ENCODE measurements around the gene RNF169.
"Not testable (repeated sequence)": the region's sequence is repeated elsewhere in the genome, so short reads cannot be mapped to it uniquely, and the experiment has no call there.

RNF169 gene

DNA sequence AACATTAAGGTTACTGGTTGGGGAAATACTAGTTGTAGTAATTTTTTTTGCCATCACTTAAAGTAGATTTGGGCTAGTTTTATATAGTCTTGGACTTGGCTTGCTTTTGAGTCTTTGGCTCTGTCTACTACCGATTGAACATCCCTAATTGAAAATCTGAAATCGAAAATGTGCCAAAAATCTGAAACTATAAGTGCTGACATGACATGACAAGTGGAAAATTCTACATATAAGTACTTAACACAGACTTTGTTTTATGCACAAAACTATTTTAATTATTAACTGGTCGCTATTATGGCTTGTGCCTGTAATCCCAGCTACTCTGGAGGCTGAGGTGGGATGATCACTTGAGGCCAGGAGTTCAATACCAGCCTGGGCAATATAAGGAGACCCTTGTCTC is 22.5 kb downstream of the RNF169 start:
- no peak for DNase-seq

- no peak for DNase-seq
These were observed 24.8 kb downstream of the RNF169 start for GRCh38 chr11:74773476-74773875.

DNA sequence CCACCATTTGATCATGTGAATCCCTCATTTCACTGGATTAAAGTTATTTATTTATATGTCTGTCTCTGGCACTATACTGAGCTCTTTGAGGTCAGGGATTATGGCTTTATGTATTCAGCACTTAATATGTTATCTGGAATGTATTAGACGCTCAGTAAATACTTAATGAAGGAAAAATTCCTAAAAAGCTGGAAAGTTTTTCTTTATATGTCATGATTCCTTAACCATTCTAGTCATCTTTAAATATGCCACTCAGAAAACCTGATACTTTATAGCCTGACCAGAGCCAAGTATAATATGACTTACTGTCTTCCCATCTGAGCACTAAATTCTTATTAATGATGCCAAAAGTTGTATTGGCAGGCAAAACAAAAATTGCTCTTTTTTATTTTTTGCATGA is 27.1 kb downstream of the RNF169 start:
- DNase-seq, result no peak

- DNase-seq, result no peak
These were observed 27.9 kb downstream of the RNF169 start for GRCh38 chr11:74776546-74776945.

- DNase-seq, result no peak
These were observed 28.4 kb downstream of the RNF169 start for GRCh38 chr11:74777038-74777437.

GRCh38 chr11:74777877-74778276 is 29.2 kb downstream of the RNF169 start:
- DNase-seq, result no peak

DNA sequence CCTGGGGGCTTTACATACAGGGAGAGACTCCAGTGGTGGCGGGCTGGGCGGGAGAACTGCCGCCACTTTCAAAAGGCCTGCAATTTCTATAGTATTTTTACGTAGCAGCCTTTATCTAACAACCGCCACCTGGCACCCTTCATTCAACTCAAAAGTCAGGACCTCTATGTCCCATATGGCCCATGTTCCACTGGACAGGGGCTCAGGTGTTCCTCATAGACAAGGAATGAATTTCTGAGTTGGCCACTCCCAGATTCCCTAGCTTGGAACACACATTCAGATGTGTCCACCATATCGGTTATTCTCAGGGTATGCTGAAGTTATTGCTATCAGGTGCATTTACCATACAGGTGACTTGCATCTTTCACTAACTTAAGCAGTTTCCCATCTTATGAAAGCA is 29.9 kb downstream of the RNF169 start:
- DNase-seq, result no peak

DNA sequence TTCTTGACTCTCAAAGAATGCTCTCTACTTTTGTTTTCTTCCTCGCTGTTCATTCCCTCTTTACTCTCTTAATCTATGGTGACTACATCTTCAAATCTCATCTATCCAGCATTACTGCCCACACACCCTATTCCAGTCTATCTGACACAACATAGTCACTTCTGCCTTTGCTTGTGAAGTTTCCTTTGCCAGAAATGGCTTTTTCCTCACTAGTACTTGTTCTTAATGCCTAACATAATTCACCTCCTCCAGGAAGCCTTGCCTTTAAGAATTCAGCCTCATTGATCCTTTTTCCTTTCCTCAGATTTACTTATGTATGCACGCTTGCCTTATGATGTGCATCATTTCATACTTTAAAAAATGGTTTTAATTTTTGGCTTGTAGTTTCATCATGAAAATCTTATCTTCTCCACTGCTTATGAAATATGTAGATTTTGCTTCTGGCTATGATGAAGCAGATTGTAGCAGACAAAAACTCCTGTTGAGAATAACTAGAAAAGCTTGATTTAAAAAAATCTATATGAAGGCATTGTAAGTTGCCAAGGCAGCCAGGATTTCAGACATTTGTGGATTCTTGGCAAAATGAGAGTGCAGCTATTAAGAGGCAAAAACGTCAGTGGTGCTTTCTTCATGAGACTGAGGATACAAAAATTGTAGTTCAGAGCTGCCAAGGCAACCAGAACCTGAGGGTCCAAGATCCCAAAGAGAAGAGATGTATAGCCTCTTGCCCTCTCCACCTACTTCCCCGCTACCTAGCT is 31.8 kb downstream of the RNF169 start:
- DNase-seq, result no peak

- DNase-seq, result peak; percentile 57
These were observed 34.7 kb downstream of the RNF169 start for GRCh38 chr11:74783241-74783871.

DNA sequence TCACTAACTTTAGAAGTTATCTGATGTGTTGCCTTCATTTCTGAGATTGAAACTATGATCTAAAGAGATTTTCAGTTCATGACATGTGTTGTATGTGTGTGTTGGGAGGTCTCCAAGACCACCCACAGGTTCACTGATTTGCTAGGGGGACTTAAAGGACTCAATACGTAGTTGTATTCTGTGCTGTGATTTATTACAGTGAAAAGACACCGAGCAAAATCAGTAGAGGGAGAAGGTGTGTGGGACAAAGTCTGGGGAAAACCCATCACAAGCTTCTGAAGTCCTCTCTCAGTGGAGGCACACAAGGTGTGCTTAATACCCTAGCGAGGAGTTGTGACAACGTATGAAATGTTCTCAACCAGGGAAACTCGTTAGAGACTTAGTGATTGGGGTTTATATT is 35.6 kb downstream of the RNF169 start:
- no peak for DNase-seq

GRCh38 chr11:74784726-74785125 is 36.1 kb downstream of the RNF169 start:
- DNase-seq, result no peak

- DNase-seq, result no peak
These were observed 37.9 kb downstream of the RNF169 start for GRCh38 chr11:74786574-74786973.

DNA sequence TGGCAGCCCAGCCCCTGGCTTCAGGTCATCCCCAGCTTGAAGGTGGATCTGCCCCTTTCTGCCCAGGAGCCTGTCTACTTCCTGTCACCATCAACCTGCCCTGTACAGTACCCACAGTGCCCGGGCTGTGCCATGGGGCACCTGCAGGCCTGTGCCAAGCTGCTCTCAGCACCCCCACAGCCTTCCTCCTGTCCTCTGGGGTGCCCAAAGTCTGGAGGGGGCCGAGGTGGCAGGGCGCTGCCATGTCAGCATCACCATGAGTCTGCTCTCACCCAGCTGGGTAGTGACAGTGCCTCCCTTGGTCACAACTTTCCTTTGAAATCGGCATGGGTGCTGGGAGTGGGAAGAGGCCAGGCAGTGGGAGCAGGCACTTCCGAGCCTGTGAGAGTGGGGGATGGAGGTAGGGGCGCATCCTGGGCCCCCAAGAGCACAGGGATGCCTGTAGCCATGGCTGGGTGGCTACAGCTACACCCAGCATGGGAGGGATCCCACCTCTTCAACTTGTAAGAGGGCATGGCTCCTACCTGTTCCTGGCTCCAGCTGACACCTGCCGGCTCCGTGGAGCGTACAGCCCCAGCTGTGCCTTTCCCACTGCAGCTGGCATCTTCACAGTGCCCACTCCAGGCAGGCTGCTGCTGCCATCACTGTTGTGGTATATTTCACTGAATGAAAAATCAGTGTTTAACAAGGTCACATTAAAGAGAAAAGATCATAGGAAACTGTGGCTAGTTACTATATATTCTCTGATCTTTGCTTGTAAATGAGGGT is 42.9 kb downstream of the RNF169 start:
- DNase-seq, result no peak

DNA sequence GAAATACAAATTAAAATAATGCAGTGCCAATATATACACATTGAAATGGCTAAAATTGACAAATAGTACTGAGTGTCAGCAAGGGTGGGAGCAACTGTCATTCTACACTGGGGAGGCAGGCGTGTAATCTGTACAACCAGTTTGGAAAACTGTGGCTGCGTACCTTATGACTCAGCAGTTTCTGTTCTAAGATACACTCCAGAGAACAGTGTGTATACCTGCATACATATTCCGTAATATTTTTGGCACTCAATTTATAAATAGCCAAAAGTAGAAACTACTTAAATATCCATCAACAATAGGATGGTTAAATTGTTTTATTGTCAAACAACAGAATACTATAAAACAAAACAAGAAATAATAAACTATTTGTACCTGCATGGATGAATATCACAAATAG is 57.6 kb downstream of the RNF169 start:
- no peak for DNase-seq

GRCh38 chr11:74809801-74810200 is 61.2 kb downstream of the RNF169 start:
- no peak for DNase-seq

GRCh38 chr11:74815966-74816365 is 67.3 kb downstream of the RNF169 start:
- DNase-seq, result no peak

- no peak for DNase-seq
These were observed 68.0 kb downstream of the RNF169 start for GRCh38 chr11:74816664-74817063.

DNA sequence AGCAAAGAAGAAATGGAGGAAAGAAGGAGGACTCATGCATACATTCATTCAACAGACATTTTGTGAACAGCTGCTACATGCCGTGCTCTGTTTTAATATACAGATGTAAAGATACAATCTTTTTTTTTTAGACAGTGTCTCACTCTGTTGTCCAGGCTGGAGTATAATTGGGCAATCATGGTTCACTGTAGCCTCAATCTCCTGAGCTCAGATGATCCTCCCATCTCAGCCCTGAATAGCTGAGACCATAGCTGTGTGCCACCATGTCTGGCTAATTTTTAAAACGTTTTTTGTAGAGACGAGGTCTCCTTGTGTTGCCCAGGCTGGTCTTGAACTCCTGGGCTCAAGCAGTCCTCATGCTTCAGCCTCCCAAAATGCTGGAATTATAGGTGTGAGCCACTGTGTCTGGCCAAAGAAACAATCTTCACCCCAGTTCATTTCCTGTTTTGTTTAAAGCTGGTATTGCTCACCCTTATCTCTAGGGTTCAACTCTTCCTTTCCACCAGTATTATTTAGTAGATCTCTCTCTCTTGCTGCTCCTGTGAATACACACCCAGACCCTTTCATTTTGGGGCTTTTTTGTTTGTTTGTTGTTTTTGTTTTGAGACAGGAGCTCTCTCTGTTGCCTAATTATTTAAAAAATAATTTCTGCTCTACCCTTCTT is 69.8 kb downstream of the RNF169 start:
- no peak for DNase-seq

- DNase-seq, result no peak
These were observed 70.8 kb downstream of the RNF169 start for GRCh38 chr11:74819400-74819799.

DNA sequence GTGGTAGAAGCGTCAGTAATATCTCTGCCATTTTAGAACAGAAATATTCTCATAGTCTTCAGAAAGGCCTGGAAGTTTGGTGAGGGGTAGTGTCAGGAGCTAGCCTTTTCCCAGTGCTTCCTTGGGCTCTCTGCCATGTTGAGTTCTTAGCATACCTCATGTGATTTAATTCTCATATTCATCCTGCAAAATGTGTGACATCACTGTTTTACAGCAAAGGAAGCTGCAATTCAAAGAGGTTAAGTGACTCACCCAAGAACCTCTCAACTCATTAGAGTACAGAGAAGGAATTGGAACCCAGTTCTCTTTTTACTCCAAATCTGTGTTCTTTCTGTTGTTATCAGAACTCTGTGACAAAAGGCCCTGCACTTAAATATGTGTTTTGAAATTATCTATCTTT is 72.1 kb downstream of the RNF169 start:
- DNase-seq, result no peak

DNA sequence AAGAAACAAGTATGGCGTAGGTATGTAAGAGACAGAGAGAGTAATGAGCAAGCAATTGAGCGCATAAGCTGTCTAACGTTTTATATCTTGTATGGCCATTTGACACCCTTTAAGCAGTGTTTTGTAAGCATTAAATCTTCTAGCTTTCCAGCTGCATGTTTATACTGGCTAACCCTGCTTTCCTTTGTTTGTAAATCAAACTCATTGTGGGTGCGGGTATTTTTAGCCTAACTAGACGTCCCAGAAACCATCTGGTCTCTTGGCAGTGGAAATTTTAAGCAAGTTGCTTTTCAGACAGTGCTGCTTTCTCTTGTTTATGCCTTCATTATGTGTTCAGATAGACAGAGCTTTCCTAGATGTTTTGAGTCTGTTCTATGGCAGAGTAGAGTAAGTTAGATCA is 73.5 kb downstream of the RNF169 start:
- no peak for DNase-seq

DNA sequence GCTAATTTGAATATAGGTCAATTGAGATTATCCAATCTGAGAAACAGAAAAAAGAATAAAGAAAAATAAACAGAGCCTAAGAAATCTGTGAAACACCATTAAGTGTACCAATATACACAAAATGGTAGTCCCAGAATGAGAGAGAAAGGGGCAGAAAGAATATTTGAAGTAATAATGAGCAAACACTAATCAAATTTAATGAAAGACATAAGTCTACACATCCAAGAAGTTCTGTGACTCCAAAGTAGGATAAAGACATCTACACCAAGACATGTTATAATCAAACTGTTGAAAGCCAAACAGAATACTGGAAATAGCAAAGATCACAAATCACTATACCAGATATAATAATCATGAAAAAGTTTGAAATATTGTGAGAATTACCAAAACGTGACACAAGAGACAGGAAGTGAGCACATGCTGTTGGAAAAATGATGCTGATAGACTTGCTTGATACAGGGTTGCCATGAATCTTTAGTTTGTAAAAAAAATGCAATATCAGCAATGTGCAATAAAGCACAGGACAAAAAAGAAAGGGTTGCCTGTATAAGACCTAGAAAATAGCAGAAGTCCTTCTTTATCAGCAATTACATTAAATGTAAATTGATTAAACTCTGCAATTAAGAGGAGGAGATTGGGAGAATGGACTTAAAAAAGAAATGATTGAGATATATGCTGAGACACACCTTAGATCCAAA is 75.8 kb downstream of the RNF169 start:
- DNase-seq, result no peak

- DNase-seq, result not testable (repeated sequence)
These were observed 76.9 kb downstream of the RNF169 start for GRCh38 chr11:74825596-74825995.
